HG03575 (cell line): ENCODE data around the gene MRTO4.
"Not testable (repeated sequence)": the region's sequence is repeated elsewhere in the genome, so short reads cannot be mapped to it uniquely, and the experiment has no call there.

Experiments
- ATAC-seq: cut with Tn5 transposase; IDR thresholded peaks from one replicate; pipeline ENCODE4 v1.9.1; 2021; ENCODE audit not compliant: unreplicated experiment, insufficient number of reproducible peaks, low FRiP score; ENCODE audit errors: extremely low read depth

Gene MRTO4

GRCh38 chr1:19262744-19263143, 11.1 kb downstream of the MRTO4 start:
- ATAC-seq = no peak

GRCh38 chr1:19268445-19268844, 16.8 kb downstream of the MRTO4 start:
- ATAC-seq = no peak

- not testable (repeated sequence) for ATAC-seq
Measured at GRCh38 chr1:19269427-19270342, 18.1 kb downstream of the MRTO4 start.

- not testable (repeated sequence) for ATAC-seq
Measured at GRCh38 chr1:19270343-19270730, 18.7 kb downstream of the MRTO4 start.

GRCh38 chr1:19272064-19272463, 20.5 kb downstream of the MRTO4 start:
- ATAC-seq = no peak

- no peak for ATAC-seq
Measured at GRCh38 chr1:19273106-19273843, 21.7 kb downstream of the MRTO4 start.

GRCh38 chr1:19273844-19274531, 22.4 kb downstream of the MRTO4 start:
- ATAC-seq = not testable (repeated sequence)

GRCh38 chr1:19274636-19275035, 23.0 kb downstream of the MRTO4 start:
- no peak for ATAC-seq

- ATAC-seq = no peak
Measured at GRCh38 chr1:19283891-19284290, 32.3 kb downstream of the MRTO4 start.

GRCh38 chr1:19284881-19285280, 33.3 kb downstream of the MRTO4 start:
- ATAC-seq = no peak

- ATAC-seq = not testable (repeated sequence)
Measured at GRCh38 chr1:19285366-19285765, 33.8 kb downstream of the MRTO4 start.

GRCh38 chr1:19285807-19286206, 34.2 kb downstream of the MRTO4 start:
- not testable (repeated sequence) for ATAC-seq

- ATAC-seq = no peak
Measured at GRCh38 chr1:19287436-19288185, 36.0 kb downstream of the MRTO4 start.

GRCh38 chr1:19288324-19289241, 37.0 kb downstream of the MRTO4 start, which contains the start of gene AKR7A3:
AKR7A3 (minus strand) TSS chr1:19288770; CDS start chr1:19288709, 61 bp downstream.
- ATAC-seq = not testable (repeated sequence)

- no peak for ATAC-seq
Measured at GRCh38 chr1:19289244-19289643, 37.6 kb downstream of the MRTO4 start.

- ATAC-seq = no peak
Measured at GRCh38 chr1:19294638-19295037, 43.0 kb downstream of the MRTO4 start.

GRCh38 chr1:19300211-19300610, 48.6 kb downstream of the MRTO4 start:
- no peak for ATAC-seq

- not testable (repeated sequence) for ATAC-seq
Measured at GRCh38 chr1:19304081-19304480, 52.5 kb downstream of the MRTO4 start.
